Choroid plexus epithelial cell (primary cell): ENCODE results near the gene NCKIPSD.

Experiments used
- DNase-seq: peaks from one replicate; pipeline ENCODE4 v3.0.0-alpha.2; 2010; ENCODE audit warnings: low read depth
- H3K4me3 ChIP-seq: 2 replicates; pipeline ENCODE4 v1.5.1; 2011; ENCODE audit warnings: low read depth, mild to moderate bottlenecking, control low read depth, low read length, moderate library complexity
- CTCF ChIP-seq: conservative IDR thresholded peaks from 2 replicates; pipeline ENCODE4 v1.5.1; 2011; ENCODE audit warnings: low read depth, mild to moderate bottlenecking, control low read depth, inconsistent platforms, low read length, moderate library complexity

NCKIPSD gene

GRCh38 chr3:48693826-48694225, 8.1 kb upstream of the NCKIPSD start:
- no peak for TF ChIP-seq CTCF
- DNase-seq = no peak
- H3K4me3 ChIP-seq = peak overlapping the region; percentile 53

DNA sequence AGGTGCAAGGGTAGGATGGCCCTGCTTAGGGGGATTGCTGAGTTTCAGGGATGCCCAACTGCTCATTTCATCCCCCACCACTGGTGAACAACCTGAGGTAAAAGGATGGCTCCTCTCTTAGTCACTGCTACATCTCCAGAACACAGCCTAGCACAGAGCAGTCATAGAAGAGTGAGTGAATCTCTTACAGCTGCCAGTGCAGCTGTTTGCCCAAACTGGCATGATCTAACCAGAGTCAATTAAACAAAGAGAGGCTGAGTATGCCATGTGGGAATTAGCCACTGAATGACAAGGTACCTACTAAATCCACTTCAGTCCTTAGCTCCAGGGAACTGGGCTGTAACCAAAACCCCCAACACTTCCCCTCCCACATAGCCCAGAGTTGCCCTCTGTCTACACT, 6.8 kb upstream of the NCKIPSD start:
- H3K4me3 ChIP-seq = no peak overlapping the region
- DNase-seq = no peak
- no peak for TF ChIP-seq CTCF

- no peak for DNase-seq
- no peak for TF ChIP-seq CTCF
- H3K4me3 ChIP-seq = no peak overlapping the region
Measured at GRCh38 chr3:48690846-48691458, 5.2 kb upstream of the NCKIPSD start.

GRCh38 chr3:48689384-48689783, 3.7 kb upstream of the NCKIPSD start:
- no peak overlapping the region for H3K4me3 ChIP-seq
- no peak for DNase-seq
- TF ChIP-seq CTCF = no peak

GRCh38 chr3:48688737-48689075, 3.0 kb upstream of the NCKIPSD start:
- no peak for TF ChIP-seq CTCF
- H3K4me3 ChIP-seq = no peak overlapping the region
- DNase-seq = no peak

GRCh38 chr3:48688032-48688736, 2.5 kb upstream of the NCKIPSD start:
- TF ChIP-seq CTCF = no peak
- no peak for DNase-seq
- H3K4me3 ChIP-seq = no peak overlapping the region

DNA sequence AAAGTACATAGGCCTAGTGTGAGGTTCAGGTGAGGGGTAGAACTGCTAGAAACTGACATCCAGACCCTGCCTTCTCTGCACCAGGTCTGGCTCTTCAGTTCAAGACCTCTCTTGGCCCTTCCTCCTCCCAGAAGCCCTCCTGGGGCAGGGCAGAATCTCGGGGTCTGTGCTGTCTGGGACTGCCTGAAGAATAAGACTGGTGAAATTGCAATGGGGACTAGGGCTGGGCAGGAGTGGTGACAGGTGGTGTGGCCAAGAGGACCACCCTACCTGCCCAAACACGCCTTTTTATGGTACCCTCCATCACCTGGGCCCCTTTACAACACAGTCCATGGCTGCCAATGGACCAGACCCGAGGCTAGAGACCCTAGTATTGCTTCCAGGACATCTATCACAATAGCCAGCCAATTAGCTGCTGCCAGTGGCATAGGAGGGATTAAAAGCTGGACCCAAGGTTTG, 1.5 kb upstream of the NCKIPSD start:
- H3K4me3 ChIP-seq = no peak overlapping the region
- no peak for DNase-seq
- no peak for TF ChIP-seq CTCF
